Measurements from ENCODE around the gene OR10AD1.
"Not testable (repeated sequence)": the region's sequence is repeated elsewhere in the genome, so short reads cannot be mapped to it uniquely, and the experiment has no call there.

Gene OR10AD1

GRCh38 chr12:48160807-48161206 lies 42.3 kb downstream of the OR10AD1 start:
- DNase-seq (ENCODE audit: low read depth in 2 of 2): no peak

GRCh38 chr12:48160046-48160445 lies 43.0 kb downstream of the OR10AD1 start:
- no peak for DNase-seq (ENCODE audit: low read depth in 2 of 2)

GRCh38 chr12:48157889-48158370 lies 45.2 kb downstream of the OR10AD1 start:
- no peak for DNase-seq (ENCODE audit: low read depth in 2 of 2)

GRCh38 chr12:48157018-48157888 lies 45.8 kb downstream of the OR10AD1 start, which contains the start of gene ASB8:
Gene ASB8 (minus strand): TSS chr12:48157515. CDS start chr12:48153496, 4,019 bp downstream.
- DNase-seq (ENCODE audit: low read depth in 2 of 2): peak; percentile 98

GRCh38 chr12:48156652-48157017 lies 46.5 kb downstream of the OR10AD1 start:
- DNase-seq (ENCODE audit: low read depth in 2 of 2): no peak

DNA sequence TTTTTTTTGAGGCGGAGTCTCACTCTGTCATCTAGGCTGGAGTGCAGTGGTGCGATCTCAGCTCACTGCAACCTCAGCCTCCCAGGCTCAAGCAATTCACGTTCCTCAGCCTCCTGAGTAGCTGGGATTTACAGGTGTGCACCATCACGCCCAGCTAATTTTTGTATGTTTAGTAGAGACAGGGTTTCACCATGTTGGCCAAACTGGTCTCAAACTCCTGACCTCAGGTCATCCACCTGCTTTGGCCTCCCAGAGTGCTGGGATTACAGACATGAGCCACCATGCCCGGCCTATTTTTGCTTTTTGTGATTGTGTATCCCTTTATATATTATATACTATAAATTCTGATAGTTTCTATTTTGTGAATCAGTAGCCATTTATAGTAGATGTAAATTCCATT lies 47.3 kb downstream of the OR10AD1 start:
- not testable (repeated sequence) for DNase-seq (ENCODE audit: low read depth in 2 of 2)

All from activated CD4-positive, alpha-beta T cell treated with anti-CD3 and anti-CD28 coated beads for 24 hours (primary cell).